Stimulated activated CD4-positive, alpha-beta T cell treated with anti-CD3 and anti-CD28 coated beads, Interleukin-12 subunit alpha, Interleukin-12 subunit beta, amount 100 ng/mL, for 4 hours (primary cell): ENCODE results near the gene OFD1.

Experiments
- DNase-seq: peaks from one replicate; pipeline ENCODE4 v3.0.0-alpha.2; 2020

The OFD1 gene

DNA sequence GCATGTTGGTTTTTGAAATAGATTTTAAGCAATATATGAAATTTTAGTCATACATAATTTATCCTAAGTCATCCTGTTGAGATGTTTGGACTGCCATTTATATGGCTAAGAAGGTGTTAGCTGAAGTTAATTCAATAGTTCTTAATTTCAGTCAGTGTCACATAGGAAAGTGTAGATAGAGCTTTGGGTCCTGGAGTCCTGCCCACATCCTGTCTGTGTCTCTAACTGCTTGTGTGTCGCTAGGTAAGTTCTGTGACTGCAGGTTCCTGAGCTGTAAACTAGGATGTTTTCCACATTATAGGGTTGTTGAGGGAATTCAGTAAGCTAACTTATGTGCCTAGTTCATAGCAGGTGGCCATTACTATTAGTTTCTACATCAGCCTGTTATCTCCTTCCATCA lies 20.7 kb downstream of the OFD1 start:
- DNase-seq: no peak

DNA sequence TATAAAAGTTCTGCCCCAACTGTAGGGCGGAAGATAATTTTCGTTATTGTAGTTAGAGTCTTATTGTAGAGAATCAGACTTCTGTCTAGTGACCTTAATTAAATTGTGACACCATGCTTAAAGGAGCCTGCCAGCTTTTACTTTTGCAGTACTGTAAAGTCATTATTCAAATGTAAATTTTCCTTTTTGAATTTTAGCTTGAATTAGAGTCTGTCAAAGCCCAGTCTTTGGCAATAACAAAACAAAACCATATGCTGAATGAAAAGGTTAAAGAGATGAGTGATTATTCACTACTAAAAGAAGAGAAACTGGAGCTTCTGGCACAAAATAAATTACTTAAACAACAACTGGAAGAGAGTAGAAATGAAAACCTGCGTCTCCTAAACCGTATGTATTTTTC lies 21.8 kb downstream of the OFD1 start:
- DNase-seq: no peak

DNA sequence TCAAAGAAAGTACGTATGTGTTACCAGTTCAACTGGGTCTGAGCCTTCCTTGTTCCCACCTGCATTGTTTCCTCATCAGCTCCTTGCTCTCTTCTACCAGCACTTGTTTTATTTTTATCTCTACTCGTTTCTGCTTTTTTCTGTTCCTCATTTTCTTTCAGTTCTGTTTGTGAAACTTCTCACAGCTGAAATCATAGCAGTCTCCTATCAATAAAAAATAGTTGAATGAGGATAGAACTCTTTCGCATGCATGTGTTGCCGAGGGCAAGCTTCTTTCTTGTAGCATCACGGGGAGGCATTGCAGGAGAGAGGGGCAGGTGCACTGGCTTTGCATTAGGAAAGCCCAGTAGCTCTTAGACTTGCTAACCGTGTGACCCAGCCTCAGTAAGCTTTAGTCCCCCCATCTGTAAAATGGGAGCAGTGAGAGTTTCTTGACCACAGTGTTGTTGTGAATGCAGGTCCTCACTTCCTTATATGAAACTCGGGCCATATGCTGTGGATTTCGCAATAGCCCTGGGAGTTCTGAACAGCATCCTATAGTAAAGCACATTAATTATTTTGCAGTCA lies 24.7 kb downstream of the OFD1 start:
- DNase-seq: no peak

DNA sequence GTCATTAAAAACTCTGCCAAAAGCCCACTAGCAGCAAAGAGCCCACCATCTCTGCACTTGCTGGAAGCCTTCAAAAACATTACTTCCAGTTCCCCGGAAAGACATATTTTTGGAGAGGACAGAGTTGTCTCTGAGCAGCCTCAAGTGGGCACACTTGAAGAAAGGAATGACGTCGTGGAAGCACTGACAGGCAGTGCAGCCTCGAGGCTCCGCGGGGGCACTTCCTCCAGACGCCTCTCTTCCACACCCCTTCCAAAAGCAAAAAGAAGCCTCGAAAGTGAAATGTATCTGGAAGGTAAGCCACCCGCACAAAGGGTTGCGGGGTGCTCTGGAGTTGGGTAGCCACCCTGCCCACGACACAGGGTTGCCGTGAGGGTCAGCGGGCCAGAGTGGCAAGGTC lies 25.9 kb downstream of the OFD1 start:
- DNase-seq: no peak

DNA sequence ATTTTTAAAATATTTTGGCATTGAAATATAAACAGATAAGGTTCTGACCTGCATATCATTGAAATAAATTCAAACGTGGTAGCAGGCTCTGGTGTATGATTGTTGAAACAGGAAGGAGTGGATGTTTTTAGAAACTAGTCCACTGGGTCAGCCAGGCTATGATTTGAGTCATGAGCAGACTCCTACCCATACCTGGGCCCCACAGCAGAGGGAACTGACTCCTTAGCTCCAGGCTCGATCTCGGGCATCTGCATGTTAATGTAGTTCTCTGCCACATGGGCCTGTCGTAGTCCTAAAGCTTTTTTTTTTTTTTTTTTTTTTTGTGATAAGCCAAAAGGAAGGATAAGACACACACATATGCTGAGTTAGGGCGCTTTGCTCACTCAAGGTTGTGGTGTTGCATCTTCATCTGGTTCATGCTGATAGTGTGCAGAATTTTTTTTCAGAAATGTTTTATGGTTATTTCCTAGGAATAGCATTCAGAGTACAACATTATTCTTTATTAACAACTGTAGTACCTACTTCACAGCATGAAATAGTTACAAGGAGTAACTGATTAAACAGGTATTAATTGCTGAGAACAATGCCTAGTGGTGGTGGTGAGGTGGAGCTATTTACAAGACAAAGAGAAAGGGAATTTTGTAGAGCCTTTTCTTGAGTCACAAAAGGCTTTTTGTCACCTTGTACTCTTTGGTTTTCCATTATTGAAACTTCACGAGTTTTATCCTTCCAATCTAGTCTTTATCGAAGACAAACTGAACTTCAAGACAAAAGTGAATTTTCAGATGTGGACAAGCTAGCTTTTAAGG lies 27.3 kb downstream of the OFD1 start:
- DNase-seq: no peak

DNA sequence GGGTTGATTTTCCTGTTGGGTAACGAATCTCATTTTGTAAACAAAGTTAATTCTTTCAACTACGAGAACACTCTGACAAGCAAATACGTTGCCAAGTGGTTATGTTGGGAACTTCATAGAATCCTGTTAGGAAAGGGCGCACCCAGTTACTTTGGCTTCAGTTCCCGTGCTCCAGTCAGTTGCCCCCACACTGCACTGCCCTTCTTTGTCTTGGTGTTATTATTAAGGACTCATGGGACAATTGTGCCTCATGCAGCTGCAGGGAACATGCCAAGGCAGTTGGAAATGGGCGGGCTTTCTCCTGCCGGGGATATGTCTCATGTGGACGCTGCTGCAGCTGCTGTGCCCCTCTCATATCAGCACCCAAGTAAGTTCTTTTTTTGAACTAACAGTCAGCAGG lies 28.9 kb downstream of the OFD1 start:
- no peak for DNase-seq

DNA sequence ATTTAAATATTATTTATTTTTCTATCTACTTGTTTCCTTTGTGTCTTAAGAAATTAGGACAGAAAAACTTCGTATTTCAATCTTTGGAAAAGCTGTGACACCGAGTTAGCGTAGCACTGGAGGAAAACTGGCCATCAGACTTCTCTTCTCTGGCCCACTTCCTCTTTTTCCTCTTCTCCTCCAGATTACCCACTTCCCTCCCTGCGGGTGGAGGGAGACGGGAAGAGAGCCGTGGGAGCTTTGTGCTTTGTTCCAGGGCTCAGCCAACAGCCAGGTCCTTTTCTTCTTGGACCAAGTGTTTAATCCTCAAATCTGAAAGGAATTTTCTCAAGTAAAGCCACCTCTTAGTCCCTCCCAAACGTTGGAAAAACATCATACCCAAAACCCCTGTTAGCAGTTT lies 29.7 kb downstream of the OFD1 start:
- DNase-seq: no peak

DNA sequence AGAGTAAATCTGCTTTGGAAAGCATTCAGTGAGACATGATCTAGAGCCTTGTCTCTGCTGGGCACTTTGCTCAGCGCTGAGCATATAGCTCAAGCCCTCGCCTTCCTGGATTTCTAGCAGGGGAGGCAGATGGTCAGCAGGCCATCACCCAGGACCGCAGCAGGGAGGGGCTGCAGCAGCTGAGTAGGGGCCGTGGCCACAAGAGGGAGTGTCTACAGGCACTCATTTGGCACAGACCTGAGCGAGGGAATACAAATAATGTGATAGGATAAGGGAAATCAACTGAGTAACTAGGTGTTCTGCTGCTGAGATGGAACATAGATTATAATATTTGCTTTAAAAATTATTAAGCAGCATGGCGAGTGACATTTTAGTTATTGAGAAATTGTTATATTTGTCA lies 30.2 kb downstream of the OFD1 start:
- no peak for DNase-seq

DNA sequence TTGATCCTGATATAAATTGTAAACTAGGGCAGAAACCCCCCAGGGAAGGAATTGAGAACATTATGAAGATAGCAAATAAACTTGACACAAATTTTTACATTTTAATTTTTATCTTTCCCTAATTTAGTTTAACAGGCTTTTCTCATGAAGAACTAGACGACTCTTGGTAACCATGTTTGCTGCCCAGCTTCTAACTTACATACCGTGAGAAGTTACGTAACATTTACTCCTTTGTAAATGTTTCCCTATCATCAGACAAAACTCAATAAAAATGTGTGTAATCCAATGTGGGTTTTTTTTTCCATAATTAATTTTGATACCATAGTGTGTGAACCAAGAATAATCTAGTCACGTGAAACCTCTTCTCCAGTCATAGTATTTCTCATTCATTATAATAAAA lies 34.4 kb downstream of the OFD1 start:
- no peak for DNase-seq

DNA sequence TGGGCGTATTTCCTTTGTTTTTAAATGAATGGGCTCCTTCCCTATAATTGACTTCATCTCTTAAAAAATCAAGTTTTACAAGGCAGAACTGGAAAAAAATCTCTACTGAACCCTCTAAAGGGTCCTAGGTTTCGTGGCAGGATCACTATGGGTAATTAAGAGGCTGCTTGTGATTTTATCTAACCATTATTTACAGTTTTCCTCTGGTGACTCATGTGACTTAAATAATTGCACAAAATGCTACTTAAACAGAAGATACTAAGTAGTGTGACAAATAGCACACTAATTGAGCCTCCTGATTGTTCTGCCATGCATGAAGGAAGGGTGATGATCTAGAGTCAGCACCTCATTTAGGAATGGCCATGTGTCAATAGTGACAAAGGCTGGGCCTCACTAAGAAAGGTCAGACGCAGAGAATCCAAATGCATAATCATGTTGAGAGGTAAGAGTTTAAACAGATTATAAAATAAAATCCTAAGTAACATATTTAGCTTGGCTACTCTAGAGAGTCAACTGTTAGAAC lies 35.5 kb downstream of the OFD1 start:
- no peak for DNase-seq

DNA sequence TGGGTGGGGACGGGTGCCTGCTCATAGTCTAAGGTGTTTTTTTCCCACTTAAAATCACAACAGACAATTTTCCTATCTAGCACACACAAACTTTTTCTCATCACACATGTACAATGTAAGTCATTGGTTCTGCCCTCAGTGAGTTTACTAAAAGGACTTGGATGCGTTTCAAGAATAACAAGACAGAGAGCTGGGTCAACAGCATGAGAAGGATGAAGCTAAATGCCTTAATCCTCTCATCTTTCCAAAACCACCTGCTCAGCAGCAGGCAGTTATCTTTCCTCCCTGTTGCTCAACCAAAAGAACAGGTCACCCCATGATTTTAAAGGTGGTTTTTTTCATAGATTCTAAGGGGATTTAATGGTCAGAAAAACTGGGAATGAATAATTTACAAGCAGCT lies 40.1 kb downstream of the OFD1 start:
- DNase-seq: no peak

DNA sequence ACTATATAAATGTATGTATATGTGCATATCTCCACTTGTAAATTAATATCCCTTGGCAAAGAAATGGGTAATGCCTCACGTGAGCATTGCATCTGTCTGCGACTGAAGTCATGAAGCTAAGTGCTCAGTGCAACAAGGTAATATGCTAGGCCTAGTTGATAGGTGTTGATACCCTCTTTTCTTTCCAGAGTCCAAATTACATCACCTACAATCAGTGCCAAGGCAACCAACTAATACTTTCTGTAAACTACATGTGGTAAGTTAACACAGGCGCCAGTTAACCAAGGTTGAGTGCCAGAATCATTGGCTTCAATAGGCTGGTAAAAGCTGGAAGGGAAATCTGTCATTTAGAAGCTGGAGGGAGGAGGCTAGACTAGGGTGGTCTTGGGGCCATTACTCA lies 41.3 kb downstream of the OFD1 start:
- DNase-seq: no peak

DNA sequence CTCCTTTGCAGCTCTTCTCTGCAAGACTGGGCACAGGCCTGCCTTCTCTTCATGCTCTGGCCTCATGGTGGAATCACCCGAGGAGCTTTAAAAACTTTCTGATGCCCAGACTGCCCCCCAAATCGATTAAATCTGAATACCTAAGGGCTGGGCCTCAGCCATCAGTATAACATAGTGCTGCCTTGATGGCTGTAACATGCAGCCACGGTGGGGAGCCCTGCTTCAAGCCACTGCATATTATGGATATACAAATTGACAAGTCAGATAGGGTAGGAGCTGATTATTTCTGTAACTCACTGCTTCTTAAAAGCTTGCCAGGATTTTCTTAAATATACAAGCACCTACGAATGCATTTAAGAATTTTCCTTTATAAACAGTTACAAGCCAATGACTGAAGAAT lies 41.8 kb downstream of the OFD1 start:
- no peak for DNase-seq

DNA sequence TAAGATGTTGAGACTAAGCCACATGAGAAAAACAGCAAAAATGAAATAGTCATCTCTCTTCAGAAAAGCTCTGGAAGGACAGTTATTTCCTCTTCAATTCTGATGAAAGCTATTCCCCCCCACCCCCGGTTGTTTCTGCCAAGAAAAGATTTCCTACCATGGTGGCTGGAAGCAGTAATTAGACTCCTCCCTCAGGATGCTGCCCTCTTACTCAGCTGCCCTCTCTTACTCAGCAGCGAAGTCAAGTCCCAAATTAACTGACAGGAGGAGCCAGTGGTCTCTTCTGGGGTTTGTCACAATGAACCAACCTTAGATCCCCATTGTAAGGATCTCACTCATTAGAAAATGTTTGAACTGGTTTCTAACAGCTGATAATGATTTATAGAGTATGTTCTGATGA lies 44.4 kb downstream of the OFD1 start:
- DNase-seq: no peak

DNA sequence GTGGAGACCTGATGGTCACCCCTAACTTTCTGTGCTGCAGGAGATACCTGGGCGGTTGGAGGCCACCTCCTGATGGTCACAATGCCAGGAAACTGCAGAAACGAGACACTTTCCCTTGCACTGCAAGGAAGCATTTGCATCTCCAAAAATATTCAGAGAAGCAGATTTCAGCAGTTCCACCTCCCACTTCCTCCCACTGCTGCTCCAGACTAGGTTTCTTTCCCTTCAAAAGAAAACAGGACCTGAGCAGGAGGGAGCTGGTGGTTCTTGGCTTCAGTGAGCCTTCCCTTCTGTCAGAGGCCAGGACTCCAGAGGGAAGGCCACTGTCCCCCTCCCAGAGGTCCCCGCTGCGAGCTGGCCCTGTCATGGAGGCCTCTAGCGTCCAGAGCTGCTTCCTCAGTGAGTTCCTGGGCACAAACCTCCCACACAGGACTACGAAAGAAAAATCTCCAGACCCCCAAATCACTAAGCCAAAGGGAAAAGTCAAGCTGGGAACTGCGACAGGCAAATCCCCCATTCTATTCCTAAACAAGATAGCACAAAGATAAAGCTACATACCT lies 46.4 kb downstream of the OFD1 start:
- DNase-seq: no peak

DNA sequence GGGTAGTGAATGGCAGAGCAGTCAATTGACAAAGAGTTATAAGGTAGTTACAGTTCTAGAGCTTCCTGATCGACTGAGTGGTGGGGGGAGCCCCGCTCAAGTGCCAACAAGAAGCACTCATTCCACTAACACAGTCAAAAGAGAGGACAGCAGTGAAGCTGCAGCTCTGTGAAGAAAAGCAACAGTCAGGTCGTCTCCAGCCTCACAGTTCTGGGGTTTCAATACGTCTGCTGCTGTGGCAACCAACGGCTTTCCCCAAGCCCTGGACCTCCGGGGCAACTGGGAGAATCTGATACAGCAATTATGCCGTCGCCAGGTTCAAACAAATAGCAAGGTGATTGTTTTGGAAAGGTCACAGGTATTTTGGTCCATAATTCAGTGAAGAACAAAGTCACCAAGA lies 51.5 kb downstream of the OFD1 start:
- no peak for DNase-seq

DNA sequence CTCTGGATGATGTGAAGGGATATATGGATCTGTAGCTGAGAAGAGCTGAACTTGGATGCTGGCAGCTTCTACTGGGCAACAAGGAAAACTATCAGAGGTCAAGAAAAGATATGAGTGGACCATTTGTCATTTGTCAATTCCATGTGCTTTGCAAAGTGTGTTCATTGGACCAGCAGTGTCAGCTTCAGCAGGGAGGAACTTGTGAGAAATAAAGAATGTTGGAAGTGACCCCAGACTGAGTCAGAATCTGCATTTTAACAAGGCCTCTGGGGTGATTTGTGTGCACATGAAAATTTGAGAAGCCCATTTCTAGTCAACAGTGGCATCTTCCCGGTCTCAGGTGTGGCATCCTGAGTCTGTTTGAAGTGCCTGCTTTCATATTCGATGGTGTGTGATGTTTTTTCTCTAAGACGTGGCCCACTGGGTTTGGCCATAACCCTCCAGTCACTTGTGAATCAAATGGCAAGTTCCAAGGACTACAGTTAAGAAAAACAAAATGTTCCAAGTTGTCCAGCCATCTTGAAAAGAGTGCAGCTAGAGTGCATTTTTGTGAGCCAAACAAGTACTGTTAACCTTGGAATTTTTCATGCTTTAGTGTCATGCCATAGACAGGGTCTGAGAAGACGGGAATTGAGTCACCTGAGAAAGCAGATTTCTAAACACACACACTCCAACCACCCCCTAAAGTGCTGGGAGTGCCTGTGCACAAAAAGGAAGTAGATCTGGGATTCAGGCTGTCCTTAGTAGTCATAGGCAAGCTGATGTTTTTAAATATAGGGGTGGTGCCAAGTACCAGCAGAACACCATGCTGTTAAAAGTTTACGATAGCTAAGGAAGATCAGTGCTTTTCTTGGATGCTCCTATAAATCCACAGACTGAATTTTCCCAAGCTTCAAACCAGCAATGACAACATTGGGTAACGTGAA lies 55.9 kb downstream of the OFD1 start:
- DNase-seq: no peak

DNA sequence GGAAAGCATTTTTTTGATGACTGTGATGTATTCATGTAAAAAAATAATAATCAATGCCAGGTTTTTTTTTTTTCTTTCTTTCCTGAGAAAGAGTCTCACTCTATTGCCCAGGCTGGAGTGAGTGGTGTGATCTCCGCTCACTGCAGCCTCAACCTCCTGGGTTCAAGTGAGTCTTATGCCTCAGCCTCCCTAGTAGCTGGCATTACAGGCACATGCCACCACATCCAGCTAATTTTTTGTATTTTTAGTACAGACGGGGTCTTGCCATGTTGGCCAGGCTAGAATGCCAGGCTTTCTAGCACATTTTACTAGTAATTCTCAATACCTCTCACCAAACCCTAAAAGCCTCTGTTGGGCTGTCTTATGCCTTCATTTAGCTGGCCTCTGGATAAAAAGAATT lies 56.6 kb downstream of the OFD1 start:
- DNase-seq: no peak

DNA sequence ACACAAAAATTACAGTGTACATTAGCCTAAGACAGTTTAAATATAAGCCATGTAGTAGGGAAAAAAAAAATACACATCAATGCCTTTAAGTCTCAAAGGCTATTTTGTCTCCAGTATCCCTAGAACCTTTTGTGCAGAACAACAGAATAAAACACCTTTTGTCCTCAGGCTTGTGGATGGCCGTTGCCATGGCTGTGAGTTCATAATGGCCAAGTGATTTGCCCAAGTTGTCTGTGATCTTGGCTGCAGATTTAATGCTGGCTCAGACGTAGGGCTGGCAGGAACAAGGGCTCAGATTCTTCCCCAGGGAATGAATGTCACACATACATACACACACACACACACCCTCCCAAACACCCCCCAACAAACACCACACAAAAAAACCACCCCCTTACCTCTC lies 57.0 kb downstream of the OFD1 start:
- DNase-seq: no peak

DNA sequence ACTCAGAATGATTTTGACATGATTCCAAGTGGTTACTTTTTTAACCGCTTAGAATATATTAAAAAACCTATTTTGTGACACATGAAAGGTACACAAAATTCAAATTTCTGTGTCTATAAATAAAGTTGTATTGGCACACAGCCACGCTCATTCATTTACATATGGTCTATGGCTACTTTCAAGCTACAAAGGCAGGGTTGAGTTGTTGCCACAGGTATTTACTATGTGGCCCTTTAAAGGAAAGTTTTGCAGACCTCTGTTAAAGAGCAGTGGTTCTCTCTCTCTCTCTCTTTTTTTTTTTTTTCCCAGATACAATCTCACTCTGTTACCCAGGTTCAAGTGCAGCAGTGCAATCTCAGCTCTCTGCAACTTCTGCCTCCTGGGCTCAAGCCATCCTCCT lies 59.3 kb downstream of the OFD1 start:
- no peak for DNase-seq

DNA sequence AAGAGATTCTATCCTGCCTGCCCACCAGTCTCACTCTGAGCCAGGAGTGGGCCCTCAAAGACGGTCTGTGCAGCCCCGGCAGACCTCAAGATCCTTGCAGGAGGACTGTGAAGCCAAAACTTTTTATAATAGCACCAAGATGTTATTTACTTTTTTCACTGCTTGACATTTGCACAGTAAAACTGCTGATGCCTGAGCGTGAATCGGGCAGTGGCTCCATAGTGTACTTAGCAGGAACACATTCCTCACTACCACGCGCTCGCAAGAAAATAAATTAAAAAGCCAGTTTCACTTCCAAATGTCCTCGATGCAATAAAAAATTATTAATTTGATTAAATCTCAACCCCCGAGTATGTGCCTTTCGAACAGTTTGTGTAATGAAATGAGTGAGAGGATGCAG lies 59.9 kb downstream of the OFD1 start:
- DNase-seq: no peak

DNA sequence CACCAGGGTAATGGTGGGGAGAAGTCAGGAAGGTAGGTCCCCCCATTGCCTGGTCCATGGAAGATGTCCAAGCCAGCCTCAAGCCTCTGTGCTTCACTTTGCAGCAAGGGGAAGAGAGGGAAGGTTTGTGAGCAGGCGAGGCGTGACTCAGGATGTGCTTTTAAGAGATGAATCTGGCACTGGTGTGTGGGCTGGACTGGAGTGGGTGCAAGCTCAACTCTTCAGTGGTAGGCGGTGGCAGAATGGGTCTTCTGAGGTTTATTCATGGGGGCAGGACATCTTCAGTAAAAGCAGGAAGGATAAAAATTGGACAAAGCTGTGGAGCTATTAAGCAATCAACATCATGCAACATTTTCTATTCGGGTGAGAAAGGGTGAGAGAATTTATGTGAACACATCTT lies 63.0 kb downstream of the OFD1 start:
- DNase-seq: no peak

DNA sequence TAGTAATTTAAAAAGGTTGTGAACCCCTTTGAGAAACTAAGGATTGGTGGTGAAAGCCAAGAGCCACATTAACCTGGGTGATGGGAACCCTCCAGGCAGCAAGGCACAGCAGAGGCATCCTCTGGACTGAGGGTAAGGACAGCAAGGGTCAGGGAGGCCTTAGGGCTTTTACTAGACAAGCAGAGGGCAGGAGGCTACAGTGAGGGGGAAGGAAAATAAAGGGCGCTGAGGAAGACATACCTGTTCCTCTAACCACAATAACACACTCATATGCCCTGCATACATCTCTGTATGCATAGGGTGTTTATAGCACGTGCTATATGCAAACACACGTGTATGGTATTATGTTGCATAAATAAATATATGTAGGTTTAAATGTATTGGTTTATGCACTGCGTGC lies 63.6 kb downstream of the OFD1 start:
- no peak for DNase-seq
